Ovary (tissue), 3 donors: ENCODE data around the gene BRI3.

Experiments
- POLR2A ChIP-seq: fragments of 450-650 bp; IDR thresholded peaks from one replicate; pipeline ENCODE4 v1.6.1; 2017; ENCODE audit warnings: antibody characterized with exemption, mild to moderate bottlenecking, moderate library complexity
- TF ChIP-seq, protein P1 (sequence below), 3 donors: fragments of 450-650 bp in 2 of 3; fragments of 200-600 bp in 1 of 3; IDR thresholded peaks; one replicate each; pipeline versions ENCODE4 v1.5.1 to v1.8.0; 2016 to 2022; ENCODE audit warnings: antibody characterized with exemption in 3 of 3, mild to moderate bottlenecking in 1 of 3
- donor health status: DM: no; HTN: no; CAD: no.

DNA sequence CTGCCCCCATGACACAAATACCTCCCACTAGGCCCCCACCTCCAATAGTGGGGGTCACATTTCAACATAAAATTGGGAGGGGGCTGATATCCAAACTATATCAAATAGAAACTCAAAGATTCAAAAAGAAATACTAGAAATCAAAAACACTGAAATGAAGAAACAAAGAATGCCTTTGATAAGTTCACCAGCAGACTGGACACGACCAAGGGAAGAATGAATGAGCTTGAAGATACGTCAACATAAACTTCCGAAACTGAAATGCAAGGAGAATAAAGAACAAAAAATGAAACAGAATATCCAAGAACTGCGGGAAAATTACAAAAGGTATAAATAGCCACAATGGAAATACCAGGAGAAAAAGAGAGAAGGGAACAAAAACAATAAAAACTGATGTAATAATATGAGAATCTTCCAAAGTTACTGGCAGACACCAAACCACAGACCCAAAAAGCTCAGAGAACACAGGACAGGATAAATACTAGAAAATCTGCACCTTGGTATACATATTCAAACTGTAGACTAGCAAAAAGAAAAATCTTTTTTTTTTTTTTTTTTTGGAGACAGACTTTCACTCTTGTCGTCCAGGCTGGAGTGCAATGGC, 49.5 kb downstream of the BRI3 start:
- no peak for TF ChIP-seq POLR2A
- TF ChIP-seq, protein P1, sequence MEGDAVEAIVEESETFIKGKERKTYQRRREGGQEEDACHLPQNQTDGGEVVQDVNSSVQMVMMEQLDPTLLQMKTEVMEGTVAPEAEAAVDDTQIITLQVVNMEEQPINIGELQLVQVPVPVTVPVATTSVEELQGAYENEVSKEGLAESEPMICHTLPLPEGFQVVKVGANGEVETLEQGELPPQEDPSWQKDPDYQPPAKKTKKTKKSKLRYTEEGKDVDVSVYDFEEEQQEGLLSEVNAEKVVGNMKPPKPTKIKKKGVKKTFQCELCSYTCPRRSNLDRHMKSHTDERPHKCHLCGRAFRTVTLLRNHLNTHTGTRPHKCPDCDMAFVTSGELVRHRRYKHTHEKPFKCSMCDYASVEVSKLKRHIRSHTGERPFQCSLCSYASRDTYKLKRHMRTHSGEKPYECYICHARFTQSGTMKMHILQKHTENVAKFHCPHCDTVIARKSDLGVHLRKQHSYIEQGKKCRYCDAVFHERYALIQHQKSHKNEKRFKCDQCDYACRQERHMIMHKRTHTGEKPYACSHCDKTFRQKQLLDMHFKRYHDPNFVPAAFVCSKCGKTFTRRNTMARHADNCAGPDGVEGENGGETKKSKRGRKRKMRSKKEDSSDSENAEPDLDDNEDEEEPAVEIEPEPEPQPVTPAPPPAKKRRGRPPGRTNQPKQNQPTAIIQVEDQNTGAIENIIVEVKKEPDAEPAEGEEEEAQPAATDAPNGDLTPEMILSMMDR (IDR thresholded peaks at IDR 0.05), result no peak
